Amygdala (tissue), 56 donors: ENCODE measurements around the gene GPC1.

Source experiments
- DNase-seq, 56 donors: peaks; one replicate each; lab custom pipeline; 2025; lab: John Stamatoyannopoulos, UW

Gene GPC1

DNA sequence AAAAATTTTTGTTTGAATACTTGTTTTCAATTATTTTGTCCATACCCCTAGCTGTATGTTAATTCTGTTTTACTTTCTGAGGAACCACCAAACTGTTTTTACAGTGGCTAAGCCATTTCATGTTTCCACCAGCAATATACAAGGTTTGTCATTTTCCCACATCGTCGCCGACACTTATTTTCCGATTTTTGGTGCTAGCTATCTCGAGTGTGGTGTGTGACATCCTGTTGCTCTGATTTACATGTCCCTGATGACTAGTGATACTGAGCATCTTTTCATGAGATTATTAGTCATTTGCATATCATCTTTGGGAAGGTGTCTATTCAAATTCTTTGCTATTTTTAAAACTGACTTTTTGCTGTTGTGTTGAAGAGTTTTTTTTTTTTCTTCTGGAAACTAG is 7.2 kb upstream of the GPC1 start:
- no peak for DNase-seq

DNA sequence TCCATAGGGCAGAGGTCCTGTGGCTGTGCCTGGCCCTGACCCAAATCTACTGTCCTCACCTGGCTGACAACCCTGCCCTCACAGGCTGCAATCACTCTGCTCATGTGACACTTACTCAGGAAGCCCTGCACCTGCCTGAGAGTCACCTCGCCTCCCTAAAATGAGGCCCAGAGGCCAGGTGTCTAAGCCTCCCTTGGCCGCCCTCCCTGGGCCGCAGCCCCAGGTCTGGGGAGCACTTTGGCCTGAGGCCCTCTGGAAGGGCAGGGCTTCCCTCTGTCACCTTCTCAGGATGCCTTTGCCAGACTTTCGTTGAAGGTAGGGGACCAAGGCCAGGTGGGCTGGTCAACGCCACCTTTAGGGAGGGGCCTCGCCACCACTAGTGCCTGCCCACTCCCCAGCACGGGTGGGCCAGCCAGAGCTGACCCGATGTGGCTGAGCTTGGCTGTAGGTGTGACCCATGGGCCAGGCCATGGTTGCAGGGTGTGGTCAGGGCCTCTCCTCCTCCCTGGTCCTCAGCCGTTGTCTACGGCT is 6.1 kb upstream of the GPC1 start:
- DNase-seq = no peak

DNA sequence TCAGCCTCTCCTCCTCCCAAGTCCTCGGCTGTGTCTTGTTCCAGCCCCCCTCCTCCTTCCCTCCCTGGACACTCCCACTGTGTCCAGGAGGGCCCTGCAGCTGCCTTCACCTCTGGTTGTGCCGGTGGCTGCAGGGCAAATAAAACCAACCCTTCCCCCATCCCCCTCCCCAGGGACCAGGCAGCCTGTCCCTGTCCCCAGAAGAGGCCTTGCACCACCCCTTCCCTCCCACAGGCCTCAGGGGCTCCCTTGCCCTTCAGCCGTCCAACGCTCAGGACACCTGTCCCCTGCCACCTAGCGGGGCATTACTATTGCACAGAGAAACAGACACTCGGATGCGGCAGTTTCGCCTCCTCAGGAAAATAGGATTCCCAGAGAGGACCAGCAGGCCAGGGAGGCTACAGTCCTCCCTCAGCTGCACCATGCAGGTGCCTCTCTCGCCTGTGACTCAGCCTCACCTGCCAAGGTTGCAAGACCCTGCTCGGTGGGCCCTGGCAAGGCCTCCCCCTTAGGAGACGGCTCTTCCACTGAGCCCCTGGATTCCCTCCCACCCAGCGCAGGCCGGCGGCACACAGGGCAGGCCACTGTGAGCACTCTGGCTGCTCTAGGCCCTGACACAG is 5.5 kb upstream of the GPC1 start:
- DNase-seq = no peak

DNA sequence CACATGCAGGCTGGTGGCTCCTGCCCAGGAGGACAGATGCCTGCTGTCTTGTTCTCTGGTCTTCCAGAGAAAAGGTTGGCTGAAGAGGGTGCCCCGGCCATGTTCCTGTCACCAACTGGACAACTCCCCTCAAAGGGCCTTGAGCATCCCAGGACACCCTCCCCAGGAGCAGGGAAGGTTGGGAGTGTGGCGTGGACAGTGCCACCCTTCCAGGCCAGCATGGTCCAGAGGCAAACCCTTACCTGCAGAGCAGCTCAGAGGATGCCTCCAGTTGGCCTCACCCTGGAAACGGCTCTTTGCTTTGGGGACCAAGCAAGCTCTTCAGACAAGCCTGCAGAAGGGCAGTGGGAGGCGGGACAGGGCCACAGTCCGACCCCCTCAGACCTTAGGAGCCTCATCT is 4.9 kb upstream of the GPC1 start:
- no peak for DNase-seq

DNA sequence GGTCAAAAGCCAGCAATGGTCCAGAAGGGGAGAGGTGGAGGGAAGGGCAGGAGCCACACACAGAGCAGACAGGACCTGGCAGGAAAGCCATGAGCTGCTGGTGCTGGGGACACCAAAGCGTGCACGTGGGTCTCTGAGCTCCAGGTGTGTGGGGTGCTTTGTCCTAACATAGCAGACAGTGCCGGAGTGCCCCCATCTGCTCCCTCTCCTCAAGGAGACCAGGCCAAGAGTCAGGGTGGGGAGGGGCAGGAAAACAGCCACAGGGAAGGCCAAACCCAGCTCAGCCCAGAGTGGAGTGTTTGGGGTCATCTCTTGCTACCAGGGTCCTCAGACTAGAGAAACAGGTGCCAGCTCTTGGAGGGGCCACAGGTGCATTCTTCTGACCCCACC is 4.2 kb upstream of the GPC1 start:
- no peak for DNase-seq

DNA sequence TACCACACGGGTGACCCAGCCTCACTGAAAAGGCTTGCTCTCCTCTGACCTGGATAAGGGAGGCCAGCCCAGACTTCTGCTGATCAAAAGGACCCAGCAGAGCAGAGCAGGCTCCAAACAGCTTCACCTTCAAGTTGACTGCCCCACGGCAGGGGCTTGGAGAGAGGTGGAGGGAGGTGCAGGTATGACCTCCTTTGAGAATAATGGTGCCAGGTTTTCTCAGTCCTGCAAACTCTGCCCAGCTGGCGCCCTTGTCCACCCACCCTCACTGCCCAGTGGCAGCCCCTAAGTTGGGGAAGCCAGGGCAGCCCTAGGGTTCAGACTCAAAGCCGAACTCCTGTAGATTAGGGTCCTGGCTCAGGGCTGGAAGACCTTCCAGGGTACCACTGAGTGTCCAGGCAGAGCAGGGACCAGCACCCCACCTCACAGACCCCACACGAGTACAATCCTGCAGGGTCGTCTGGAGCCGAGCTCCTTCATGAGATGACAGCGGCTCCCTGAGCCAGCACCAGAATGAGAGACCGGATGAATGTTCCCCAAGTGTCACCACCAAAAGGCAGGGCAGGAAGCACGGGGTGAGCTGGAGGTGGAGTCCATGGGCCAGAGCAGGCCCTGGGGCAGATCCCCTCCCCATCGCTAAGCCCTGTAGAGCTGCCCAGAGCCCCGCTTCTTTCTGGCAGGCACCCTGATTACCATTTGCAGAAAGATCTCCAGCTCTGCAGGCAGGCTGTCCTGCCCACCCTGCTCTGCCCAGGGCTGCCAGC is 3.6 kb upstream of the GPC1 start:
- DNase-seq = no peak

DNA sequence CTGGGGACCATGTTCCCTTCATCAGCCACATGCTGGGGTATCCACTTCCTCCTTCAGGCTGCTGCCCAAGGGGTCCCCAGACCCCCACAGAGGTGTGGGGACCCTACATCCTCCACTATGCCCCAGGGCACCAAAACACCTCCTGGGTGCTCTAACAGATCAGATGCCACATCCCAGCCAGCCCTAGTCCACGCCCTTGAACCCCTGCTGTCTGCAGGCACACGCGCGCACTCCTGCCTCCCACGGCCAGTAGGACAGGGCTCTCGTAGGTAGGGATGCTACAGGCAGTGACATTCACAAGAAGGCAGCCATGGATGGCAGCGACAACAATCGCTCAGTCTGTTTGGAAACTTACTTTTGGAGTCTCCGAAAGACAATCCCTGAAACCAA is 3.0 kb upstream of the GPC1 start:
- DNase-seq = no peak

DNA sequence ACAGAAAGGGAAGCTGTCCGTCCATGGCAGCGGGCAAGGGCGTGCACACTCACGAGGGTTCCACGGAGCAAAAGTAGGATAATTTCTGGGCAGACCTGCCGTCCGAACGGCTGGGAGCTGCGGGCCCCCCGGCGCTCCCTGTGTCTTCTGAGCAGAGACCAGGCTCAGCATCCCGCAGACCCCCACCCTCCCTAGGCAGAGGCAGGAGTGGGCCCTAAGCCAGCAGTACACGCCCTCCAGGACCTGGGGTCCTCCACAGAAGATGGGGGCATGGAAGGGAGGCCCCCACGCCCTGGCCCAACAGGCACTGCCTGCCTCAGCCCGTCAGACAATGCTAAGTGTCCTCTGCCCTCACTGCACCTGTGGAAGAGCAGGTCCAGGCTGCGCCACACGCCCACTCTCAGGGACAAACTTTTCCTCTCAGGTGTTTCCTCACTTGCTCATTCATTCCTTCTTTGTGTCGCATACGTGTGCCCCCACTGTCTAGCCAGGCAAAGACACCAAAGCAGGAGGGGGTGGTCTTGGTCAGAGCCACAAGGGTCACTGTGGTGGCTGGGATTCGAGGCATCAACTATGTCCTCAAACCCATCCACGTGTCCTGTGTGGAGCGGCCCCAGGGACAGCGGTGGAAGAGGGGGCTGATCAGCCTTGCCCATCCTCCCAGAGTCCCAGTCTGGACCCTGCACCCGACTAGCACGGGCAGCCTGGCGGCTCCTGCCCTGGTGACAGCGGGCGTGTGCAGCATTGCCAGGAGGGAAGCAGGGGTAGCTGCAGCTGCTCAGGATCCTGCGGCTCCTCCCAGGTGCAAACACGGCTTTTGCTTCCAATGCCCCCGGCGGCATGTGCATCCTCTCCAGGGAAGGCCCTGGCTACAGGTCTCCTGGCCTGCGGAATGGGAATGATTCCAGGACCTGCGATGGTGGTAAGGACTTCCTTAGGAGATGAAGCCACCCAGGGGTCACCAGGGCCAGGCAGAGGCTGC is 2.4 kb upstream of the GPC1 start:
- DNase-seq = no peak

DNA sequence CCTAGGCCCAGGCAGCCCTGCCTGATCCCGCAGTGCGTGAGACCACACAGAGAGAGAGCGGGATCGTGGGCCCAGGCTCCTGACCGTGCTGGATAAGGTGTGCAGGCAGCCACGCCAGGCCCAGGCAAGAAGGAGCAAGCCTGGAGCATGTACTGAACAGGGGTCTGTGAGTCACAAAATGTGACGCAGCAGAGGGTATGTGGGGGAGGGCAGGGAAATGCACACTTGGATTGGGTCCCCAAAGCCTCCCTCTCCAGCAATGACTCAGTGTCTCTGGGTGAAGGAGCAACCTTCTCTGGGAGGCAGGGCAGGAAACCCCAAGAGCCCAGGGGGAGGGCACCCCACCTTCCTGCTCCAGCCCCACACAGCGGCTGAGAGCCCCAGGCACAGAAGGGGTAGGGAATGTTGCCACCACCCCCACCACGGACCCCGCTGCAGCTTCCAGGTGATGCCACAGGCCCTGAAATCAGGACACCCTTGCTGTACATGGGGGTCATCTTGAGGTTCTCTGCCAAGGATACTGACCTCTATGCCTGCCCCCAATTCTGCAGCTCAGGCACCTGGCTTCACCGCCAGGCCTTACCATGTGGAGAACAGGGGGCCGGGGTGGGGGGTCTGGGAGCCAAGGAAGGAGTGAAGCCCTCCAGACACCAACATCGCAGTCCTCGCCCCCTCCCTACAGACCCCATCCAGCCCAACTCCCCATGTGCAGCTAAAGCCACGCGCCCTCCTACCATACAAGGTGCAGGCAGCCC is 1.3 kb upstream of the GPC1 start:
- peak in 3 of 56 donors; percentile 27 to 54 (median 29) for DNase-seq

DNA sequence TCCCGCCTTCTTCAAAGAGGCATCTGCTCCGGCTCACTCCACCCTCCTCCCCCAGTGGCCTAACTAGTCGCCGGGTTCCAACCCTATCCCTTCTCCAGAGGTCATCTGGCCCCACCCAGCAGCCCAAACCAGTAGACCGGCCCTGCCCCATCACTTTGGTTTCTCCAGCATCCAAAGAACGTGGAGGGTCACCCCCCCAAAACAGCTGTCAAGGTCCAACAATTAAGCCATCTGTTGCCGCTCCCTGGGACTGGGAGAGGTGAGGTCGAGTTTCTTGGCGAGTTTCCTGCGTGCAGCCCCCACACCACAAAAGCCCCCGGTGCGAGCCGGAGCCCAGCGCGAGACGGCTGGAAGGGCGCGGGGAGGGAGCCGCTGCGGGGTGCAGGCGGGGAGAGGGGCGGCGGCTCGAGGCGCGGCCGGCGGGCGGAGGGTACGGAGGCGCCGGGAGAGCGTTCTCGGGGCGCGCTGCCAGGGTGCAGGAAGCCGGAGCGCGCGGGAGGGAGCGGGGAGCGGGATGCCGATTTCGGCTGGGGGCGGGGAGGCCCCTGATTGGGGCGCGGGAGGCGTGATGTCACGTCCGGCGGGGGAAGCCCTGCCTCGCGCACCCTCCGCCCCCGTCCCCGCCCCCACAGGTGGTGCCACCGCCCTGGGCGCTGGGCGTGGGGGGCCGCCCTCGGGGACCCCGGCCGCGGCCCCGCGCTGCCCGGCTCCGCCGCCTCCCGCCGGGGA is 571 bp upstream of the GPC1 start:
- peak in 54 of 56 donors; percentile 39 to 93 (median 80) for DNase-seq

DNA sequence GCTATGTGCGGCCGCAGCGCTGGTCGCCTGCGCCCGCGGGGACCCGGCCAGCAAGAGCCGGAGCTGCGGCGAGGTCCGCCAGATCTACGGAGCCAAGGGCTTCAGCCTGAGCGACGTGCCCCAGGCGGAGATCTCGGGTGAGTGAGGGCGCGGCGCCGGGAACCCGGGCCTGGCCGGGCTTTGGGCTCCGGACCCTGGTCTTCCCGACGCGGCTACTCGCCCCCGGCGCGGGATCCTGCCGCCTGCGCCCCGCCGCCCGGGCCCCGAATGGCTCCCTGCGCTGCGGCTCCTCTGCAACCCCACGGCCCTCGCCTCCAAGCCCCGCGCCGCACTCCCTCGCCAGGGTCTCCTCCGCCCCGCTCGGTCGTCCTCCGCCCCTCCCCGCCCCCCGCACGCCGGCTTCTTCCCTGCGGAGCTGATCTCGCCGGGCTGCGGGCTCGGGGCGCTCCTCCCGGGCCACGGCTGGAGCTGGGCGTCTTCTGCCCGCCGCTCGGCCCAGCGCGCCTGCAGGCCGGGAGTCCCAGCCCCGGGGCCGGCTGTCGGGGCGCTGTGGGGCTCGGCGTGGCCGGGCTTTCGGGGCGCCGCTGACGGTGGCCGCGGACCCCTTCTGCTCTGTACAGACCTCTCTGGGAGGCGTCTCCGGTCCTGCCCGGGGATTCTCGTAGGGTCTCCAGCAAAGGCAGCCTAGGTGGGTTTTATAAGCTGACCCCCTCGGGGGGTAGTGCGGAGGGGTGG is 652 bp downstream of the GPC1 start:
- DNase-seq = no peak

DNA sequence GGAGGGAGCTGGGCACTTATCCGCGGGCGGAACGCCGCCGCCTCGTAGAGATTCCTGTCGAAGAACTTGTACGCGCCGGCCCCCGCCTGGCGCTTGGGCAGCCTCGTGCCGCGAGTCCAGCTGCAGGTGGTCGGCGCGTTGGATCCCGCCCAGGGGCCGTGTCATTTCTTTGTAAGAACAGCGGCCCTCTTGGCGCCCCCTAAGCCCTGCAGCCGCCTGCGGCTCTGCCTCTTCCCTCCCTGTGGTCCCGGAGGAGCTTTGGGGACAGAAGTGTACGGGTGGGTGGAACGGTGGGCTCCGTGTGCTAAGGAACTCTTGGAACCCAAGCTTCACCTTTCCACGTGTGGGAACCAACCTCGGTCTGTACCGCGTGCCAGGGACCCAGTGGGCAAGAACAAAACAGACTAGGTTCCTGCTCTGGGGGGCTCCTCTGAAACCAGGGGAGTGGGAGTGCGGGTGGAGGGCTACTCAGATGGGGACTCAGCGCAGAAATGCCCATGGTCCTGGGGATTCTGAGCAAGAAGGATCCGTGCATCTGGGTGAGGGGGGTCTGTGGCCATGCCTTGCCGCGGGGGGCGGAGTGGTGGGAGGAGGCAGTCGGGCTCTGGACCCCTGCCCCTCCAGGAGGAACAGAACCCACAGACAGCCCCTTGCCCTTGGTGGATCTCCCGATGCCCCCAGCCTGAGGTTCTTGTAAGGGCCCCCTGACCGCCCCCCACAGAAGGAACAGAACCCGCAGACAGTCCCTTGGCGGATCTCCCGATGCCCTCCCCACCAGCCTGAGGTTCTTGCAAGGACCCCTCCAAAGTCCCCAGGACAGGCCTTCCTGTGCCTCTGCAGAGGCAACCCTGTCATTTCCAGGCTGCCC is 1.5 kb downstream of the GPC1 start:
- peak in 2 of 56 donors; percentile 21 to 42 for DNase-seq

DNA sequence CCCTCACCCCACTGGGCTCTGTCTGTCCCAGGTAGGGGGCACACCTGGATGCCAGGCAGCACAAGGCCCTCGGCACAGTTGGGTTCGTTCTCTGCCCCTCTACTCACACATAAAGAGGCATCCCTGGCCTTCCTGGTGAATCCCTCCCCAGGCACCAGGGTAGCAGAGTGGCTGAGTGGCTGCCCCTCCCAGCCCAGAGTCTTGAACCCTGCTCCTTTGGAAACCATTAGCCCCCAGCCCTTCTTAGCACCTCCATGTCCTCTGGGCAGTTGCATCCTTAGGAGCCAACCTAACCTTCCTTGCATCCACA is 2.0 kb downstream of the GPC1 start:
- no peak for DNase-seq

DNA sequence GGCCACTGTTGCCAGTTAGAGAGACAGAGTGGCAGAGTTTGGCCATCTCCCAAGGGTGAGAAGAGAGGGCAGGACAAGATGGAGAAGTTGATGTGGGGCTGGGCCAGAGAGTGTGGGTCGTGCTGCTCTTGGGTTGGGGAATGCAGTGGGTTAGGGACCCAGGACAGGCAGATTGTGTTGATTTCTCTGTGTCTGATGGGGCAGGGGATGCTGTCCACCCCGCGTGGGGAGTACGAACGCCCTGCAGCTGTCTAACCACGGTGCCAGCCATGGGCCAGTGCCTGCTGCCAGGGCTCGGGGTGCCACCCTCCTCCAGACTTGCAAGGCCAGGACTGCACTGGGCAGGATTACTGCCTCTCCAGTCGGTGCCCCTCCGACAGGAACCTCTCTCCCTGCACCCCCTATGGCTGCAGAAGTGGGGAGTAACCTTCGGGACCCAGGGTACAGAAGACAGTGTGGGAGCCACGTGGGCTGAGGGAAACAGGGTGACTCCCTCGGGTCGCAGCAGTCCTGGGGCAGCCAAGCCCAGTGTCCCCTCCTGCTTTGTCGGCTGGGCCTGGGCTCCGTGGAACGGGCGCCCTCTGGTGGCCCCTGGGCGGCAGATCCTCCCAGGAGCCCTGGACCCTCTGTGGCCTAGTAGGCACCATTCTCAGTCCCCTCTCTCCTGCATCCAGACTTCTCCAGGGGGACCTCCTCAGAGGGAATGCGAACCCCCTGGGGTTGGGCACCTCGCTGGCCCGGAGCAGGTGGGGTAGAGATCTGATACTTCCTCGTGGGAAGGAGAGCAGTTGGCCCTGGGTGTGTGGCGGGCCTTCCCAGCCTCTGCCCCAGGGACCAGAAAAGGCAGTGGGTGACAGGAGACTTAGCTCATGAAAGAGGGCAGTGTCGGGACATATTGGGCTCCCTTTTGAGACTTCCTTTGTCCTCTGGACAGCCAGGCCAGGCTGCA is 2.7 kb downstream of the GPC1 start:
- DNase-seq = peak in 53 of 56 donors; percentile 32 to 86 (median 75)

DNA sequence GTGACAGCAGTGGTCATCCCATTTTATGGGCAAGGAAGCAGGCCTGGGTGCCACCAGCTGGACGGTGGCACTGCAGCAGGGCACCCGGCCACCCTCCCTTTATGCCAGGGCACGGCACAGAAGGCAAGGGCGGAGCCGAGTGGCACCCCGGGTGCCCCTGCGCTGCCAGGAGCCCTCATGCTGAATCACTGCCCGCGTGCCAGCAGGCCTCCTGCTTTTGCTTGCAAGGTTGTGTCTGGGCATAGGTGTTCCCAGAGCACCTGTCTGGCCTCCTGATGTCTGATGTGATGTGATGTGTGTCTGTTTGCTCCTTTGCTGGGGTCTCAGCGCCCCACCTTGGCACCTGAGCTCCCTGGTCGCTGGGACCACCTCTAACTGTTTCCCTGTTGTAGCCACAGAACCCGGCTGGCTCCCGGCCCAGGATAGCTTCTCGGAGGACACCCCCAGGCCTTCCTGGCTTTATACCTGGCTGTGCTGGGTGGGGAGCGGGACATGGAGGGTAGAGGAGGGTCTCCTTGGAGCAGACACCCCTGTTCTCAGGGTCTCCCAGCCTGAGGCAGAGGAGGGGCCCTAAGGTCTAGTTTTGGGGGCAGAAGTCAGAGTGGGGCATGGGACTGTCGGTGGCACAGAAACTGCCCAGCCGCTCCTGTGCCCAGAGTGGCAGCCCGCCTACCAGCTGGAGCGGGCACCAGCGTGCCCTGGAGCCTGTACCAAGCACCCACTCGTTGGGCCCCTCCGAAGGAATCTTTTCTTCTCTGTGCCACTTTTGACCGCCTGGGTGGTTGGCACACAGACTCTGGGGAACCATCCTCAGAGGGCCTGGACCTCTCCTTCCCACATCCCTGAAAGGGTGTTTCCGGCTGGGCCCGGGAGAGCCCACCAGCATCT is 3.6 kb downstream of the GPC1 start:
- DNase-seq = peak in 1 of 56 donors; percentile 45

DNA sequence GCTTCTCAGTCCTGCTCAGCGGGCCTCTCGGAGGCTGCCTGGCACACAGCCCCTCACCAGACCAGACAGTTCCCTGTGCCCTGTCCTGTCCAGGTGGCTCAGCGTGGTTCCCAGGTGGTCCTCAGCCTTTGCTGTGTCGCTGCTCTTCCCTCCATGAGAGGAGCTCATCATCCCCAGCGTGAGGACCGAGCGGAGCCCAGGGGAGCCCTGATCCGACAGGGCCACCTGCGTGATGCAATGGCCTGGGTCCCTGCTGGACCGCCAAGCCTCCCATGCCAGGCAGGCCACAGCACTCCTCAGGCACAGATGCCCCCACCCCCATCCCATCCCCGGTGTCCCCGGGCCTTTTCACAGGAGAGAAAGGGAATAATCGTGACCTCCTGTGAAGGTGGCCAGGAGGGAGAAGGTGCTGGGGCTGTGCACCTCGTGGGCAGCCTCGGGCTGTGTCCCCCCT is 4.3 kb downstream of the GPC1 start:
- DNase-seq = no peak
